ENCODE measurements around the gene RSRC1.
"Not testable (repeated sequence)": the region's sequence is repeated elsewhere in the genome, so short reads cannot be mapped to it uniquely, and the experiment has no call there.

RSRC1 gene

GRCh38 chr3:158109804-158110657 lies at the start of gene RSRC1:
Gene RSRC1 (plus strand): TSS chr3:158110089. CDS start chr3:158122105, 12,016 bp downstream.
- DNase-seq, result peak in 50 of 51 donors; percentile 9 to 91 (median 74)

- DNase-seq, result not testable (repeated sequence)
These were observed 44.3 kb upstream of the RSRC1 start for GRCh38 chr3:158065574-158065973.

DNA sequence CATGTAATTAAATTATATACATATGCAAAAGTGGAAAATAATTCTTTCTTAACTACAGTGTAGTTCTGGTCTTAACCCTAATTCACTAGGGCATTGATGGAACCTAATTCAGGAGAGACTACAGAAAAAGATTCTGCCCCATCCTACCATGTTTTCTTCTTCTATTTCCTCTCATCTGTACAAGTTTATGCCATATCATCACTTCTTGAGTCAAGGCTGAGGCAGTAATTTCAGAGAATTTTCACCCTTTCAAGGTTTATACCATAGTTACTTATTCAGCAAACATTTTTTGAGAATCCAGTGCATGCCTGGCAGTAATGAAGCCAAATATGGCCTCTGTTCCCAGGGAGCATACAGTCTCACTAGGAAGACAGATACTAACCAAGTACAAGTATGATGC lies 37.1 kb upstream of the RSRC1 start:
- DNase-seq, result no peak

GRCh38 chr3:158074591-158074990 lies 35.3 kb upstream of the RSRC1 start:
- no peak for DNase-seq

DNA sequence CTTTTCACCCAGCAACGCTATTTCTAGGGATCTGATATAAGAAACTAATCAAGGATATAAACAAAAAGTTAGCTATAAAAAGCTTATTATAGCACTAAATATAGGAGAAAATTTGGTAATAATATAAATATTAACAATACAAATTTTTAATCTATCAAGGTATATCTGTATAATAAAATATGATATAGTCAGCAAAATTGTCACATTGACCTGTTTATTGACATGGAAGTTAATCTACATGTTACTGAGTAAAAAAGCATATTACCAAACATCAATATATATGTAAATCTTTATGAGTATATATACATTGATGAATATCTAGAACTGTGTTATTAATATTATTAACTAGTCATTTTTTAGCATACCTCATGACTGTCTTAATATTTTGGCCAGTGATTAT lies 30.3 kb upstream of the RSRC1 start:
- no peak for DNase-seq

DNA sequence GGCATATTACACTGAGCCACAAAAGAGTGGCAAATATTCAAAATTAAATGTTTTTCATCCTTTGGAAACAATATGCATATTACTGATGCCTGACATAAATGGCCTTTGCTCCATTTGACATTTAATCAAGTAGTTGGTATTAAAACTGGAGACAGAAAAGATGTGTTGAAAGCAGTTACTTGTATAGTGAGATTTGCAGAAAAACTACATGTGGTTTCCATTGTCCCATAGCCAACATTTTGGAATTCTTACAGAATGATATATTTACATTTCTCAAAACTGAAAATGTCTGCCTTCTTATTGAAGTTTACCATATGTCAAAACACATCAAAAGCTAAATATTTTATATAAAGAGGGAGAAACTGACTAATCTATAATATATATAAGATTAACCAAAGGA lies 25.2 kb upstream of the RSRC1 start:
- DNase-seq, result no peak

GRCh38 chr3:158085358-158085757 lies 24.5 kb upstream of the RSRC1 start:
- no peak for DNase-seq

DNA sequence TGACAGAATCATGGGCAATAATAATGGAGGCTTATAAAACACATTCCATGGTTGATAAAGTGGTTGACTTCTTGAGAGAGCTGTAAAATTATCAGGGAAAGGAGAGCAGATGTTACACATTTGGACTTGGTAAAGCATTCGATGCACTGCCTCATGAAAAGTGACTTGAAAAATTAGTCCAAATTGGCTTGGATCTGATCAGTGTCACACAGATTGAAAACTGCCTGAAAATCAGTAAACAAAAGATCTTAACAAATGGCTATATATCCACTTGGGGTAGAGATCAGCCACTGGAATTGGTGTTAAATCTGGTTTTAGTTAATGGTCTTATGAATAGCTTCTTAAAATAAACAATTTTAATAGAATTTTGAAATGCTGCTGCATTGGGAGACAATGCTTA lies 24.0 kb upstream of the RSRC1 start:
- DNase-seq, result no peak

- DNase-seq, result no peak
These were observed 23.5 kb upstream of the RSRC1 start for GRCh38 chr3:158086361-158086760.

- no peak for DNase-seq
These were observed 23.1 kb upstream of the RSRC1 start for GRCh38 chr3:158086776-158087175.

GRCh38 chr3:158091531-158091930 lies 18.4 kb upstream of the RSRC1 start:
- DNase-seq, result no peak

GRCh38 chr3:158093526-158093925 lies 16.4 kb upstream of the RSRC1 start:
- no peak for DNase-seq

DNA sequence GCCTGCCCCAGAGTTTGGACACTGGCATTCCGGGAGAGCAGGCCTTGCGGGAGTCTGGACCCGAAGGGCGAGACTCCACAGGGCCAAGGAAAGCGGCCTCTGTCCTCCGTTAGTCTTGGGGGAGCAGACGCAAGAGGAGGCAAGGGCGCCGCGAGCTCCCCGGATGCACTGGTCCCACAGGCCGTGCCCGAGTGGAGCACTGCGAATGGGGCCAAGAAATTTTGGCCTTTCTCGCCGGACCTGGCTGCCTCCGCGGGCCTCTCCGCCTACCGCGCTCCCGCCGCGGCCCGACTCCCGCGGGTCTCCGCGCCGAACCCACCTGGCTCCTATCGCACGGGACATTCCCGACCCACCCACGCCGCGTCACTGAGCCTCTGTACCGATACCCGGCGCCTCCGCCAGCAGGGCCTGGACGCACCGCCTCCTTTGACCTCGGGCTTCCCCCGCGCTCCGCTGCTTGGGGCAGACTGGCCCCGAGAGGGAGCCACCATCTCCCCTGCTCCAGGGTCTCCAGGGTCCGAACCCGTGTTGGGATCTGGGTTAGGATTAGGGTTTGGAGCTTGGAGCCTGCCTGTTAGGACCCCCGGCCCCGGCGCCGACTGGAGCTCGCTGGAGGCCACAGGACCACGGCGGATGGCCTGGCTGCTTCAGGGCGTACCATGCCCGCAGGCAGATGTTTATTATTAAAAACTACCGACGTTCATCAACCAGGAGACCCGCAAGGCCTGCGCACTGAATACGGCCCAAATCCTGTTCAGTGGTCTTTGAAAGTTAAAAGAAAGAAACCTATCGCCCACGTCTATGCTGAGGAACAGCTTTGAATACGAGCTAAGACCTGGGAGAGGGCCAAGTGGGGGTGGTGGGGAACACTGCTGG lies 15.4 kb upstream of the RSRC1 start:
- DNase-seq, result no peak

- DNase-seq, result no peak
These were observed 14.6 kb upstream of the RSRC1 start for GRCh38 chr3:158095111-158095813.

- DNase-seq, result no peak
These were observed 13.8 kb upstream of the RSRC1 start for GRCh38 chr3:158095814-158096704.

DNA sequence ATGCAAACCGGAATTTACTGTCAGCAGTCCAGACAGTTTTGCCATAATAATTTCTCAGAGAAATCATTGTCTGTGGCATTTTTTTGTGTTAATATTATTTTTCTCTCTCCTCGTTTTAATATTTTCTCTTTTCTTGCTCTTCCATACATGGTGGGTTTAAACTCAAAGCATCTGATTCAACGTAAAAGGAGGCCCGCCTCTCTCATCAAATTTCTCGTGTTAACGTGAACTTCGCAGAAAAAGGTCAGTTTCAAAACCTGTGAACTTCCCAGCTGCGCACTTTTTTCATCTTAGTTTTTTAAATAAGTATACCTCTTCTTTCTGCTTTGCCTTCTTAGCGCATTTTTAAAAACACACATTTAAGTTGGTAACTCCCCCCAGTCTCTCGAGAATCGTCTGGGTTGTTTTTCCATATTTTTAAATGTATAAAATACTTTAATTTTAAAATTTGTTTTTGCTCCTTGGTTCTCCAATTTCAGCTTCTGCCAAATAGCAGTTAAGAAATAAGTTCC lies 12.8 kb upstream of the RSRC1 start:
- DNase-seq, result no peak

DNA sequence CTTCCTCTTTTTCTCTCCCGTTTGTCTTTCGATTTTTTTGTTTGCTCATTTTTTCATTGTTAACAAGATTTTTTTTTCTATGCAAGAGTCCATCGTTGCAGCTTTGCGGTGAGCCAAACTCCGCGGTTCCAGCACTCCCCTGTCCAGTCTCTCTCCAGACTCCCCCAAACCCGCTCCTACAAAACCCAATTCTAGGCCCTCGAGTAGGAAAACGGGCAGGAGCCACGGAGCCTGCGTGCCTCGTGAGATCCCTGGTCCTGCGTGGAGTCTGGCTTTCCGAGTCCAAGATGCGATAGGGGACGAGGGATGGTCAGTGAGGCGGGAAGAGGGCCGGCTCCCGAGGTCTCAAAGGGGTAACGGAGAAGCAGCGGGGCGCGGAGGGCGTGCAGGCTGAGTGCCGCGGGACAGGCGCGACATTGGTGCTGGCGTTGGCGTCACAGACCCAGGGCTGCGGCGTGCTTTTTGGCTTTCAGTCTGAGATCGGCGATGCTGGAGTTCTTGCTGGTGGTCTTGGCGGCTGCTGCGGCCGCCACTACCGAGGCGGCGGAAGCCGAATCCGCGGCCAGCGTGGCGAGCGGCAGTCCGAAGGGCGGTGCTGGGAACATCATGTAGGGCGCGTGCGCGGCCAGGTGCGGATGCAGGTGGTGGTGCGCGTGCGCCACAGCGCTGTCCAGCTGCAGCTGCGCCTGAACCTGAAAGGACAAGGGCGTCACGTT lies 12.1 kb upstream of the RSRC1 start:
- no peak for DNase-seq

DNA sequence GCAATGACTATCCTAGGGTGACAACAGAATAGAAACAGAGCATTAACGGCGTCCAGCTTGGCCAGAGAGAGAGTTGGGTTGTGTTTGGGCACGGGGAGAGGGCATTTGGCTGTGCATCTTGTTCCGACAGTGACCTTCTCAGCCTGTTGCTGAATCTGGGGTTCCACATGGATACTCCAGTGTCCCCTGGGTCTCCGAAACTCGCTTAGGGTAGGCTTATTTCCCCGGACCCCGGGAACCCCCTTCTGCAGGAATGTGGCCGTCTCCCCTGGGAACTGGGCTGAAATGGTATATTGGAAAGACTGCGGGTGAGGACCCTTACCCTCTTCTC lies 11.6 kb upstream of the RSRC1 start:
- DNase-seq, result no peak

DNA sequence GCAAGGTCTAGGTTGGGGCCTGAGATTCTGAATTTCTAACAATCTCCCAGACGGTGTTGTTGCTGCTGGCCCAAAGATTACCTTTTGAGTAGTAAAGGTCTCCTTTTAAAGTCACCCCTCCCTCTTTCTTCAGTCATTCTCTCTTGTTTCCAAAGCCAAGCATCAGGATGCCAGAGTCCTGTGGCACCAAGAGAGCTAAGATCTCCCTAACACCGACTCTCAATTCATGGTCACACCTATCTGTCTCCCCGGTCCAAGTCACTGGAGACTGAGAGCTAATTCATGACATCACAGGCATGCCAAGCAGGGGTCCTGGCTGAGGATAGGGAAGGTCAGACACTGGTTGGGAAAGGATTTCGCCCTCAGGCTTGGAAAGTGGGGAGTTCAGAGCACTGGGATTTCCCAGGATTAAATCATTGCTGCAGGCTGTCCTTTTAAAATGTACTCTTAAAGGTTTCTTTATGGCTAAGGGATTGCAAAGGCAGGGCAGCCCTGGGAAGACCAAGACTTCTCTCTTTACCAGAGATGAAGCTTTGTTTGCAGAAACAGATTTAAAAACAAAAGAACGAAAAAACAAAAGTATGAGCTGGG lies 11.0 kb upstream of the RSRC1 start:
- no peak for DNase-seq

DNA sequence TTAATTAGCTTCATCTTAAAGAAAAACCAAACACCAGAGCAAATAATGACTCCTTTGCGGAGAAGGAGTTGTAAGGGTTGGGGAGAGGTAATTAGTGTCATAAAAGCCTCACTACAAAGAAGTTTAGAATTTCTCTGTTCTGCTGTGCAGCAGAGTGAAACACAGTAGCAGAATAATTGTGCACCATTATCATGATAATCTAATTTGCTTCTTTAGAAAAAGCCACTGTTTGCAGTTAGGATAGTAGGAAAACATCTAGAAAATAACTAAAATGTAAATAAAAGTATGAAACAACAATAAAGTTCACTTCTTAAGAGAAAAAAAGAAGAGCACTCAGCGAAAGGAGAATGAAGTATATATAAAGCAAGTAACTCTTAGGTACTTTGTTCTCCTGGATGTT lies 9.2 kb upstream of the RSRC1 start:
- DNase-seq, result no peak
